NCI-H1048 (cell line): ENCODE measurements around the gene HOXA13.

Source experiments
- DNase-seq: peaks from one replicate; lab custom pipeline; 2025; lab: John Stamatoyannopoulos, UW

Gene HOXA13

DNA sequence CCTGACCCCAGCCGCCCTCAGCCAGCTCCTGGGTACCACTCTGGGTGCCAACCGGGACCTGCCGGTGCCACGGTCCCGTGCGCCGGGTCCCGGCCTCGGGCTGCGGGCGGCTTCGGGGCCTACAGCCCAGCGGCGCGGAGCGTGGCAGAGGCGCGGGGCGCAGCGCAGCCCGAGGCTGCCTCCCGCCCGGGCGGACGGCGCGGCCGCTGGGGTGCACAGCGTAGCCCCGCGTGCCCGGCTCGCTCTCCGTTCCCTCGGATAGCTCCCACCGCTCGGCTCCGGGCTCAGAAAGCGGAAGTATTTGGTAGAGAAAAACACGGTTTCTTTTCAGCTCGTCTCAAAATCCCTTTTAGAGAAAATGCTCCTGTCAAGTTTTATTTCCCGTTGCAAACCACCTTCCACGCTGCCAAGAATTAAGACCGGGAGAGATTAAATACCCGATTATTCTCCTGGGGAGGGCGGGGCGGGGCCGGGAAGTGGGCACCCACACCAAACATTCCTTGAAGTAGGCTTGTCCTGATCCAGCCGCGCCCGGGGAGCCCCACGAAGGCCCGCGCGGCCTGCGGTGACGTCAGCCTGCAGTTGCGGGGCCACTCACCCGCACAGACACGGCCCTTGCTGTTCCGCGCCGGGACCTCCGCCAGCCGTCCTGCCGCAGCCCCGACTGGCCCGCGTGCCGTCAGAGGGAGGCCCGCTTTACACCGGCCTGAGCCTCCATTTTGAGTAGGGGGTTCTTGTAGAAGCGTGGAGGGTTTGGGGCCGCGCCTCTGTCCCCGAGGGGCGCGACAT is 7.2 kb downstream of the HOXA13 start:
- no peak for DNase-seq

DNA sequence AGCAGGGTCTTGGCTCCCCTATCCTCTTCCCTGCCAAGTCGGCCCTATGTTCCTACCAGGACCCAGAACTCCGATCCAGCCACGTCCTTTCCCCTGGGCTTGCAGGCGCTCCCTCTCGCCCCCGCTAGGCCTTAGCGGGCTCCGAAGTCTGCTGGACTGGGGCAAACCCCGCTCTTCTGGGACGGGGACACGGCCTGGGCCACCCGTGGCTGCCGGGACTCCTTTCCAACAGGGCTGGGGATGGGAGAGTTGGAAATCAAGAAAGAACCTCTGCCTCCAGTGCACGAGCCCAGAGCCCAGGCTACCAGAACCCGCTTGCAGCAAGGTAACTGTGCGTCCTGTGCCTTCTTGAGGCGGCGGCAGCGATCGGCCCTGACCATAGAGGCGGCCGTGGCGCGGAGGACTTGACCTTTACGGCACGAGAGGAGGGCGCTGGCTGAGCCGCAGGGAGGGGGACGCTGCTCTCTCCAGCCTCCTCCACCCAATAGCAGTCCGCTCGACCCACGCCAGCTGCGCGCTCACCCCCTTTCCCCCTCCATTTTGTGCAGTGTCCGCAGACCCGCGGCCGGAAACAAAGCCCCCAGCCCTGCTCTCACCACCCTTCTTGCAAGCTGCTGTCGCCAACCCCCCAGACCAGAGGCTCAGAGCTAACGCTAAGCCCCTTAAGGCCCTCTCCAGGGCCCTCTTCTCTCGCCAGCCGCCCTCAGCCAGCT is 7.9 kb downstream of the HOXA13 start:
- DNase-seq, result no peak

DNA sequence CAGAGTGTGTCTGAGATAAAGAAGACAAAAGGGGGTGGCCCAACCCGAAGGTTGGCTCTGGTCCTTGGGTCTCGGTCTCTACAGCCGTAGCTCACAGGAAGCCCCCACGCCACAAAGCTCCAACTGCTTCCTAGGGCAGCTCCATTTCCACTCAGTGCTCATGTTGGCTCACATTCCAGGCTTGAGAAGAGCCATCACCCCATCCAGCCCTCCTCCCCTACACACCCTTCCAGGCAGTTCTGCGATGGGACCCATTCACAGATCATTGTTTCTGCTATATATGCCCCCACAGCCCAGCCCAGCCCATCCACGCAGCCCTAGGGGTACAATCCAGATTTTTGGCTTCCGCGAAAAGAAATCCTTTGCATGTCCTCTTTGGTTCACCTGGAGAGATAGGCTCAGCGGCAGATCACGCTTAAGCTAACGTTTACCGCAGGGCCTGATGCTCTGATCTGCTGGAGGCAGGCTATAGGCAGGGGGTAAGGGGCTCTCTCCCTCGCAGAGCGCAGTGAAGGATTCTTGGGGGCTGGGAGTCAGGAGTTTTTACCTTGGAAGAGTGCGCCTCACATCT is 8.6 kb downstream of the HOXA13 start:
- no peak for DNase-seq

DNA sequence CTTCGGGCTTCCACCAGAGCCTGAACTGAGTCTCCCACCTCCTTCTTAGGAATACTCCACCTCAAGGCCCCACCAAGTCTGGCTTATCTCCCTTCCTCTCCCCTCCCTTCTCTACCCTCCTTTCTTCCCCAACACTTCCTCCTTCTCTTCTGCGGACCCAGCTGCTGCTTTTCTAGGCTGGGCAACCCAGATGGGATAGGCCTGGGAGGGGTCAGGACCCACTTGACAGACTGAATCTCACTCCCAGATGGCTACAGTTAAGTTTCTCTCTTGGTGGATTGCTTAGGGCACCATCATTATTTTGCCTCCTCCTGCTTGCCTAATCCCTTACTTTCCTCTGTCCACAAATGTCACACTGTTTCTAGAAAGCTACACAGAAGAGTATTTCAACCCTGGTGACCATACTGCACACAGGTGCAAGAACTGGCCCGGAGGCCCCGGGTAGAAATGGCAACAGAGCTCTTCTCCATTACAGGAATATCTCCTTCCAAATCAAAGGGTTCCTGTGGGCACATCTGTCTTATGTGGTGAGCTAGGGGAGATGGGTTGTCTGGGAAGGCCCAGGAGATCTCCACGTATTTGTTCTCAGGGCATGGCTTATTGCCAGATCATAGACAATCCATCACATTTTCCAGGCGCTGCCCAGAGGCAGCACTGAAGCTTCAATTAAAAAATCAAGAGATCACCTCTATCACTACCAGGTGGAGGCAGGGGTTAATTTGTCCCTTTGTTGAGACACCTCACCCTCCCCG is 9.7 kb downstream of the HOXA13 start:
- no peak for DNase-seq

DNA sequence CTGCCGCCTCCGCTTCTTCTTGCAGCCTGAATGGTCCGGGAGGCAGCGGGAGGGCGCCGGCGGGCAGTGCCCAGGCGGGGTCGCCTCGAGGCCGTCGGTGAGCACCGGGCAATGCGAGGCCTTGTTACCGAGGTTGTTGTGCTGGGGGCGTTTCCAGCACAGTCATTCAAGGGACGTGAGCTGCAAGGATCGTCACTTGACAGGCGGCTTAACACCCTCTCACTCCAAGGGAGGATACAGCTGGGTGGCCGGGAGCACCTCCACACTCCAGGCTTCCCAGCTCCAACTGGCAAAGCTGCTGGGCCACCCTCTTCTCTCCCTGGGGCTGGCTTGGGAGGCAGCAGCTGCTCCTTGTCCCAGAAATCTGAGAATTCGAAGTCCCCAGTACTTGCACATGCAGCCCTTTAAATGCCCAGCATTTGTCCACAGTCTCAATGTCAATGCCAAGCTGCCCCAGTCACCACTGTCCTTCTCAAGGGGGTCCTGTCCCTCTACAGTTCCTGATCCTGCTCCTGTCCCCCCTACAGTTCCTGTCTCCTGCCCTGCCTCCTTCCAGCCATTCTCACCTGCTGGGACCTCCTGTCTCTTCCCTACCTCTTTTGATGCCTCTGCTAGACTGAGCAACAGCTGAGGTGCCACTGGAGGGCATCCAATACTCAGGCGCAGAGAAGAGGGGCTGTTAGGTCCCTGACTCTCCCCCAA is 10.4 kb downstream of the HOXA13 start:
- no peak for DNase-seq

DNA sequence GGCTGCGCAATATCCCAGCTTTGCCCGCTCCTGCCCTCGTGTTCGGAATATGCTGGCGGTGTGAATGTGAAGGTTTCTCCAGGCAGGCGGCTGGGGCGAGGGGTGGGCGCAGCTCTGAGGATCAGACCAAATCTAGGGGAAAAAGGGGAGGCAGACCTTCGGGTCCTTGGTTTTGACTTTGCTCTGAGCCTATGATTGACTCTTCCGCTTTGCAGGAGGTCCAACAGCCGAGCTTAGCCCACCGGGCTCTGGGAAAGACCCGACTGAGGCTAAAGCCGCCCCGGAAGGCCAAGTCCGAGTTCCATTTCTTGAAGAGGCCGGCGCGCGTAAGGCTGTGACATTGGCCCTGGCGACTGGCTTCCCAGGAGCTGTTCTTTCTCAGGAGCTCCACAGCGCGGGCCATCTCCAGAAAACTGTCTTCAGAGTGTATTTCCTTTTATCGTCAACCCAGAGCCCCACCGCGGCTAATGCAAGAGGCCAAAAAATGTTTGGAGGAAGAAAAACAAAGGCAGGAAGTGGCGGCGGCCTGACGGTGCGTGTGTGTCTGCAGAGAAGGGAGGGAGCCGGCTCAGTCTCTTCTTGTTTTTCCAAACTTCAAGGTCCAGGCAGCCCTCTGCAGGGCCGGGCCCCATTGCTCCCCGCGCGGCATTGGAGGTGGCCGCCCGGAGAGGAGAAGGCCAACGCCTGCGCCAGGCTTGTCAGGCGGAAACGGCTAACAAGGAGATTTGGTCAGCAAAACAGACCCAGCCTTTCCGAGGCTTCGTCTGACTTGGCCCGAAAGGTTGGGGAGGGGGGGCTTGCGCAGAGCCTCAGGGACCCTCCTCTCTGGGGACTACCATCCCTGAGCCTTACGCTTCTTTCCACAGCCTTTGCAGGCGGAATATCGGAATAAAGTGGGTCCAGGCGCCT is 11.3 kb downstream of the HOXA13 start:
- DNase-seq, result no peak

DNA sequence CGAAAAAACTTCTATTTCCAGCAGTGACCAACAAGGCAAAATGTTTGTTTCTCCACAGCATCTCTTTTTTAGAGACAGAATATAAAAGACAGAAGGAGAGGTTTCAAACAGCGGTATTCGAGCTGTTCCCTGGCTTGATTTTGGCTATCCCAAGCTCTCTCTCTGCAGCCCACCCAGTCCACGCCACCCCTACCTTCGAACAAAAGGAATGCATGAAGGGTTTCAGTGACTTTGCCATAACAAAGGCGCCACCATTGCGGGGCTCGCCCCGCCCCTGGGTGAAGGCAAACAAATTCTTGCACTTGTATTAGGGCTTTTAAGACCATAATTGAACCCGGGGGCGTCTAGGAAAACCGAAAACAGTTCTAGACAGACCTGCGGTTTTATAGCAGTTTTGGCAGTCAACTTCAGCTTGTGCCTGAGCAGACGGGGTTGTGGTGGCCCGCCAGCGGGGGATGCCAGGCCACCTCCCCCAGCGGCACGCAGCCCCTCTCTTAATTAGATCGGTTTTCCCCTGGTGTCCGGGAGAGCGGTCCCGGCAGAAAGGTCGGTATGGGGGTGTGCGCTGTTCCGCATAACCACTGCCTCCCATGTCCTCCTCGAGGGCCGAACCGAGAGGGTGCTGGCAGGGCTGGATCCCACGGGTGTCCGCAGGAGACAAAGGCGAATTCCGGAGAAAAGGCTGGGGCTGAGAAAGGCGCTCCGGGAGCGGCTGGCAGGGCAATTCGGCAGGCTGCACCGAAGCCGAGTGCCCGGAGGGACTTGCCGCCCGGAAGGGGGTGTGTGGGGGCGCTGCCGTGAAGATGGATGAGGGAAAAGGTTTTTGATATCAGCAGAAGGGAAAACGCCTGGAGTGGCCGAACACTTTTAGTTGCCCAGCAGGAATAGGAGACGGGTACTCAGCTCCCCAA is 12.2 kb downstream of the HOXA13 start:
- peak; percentile 58 for DNase-seq

DNA sequence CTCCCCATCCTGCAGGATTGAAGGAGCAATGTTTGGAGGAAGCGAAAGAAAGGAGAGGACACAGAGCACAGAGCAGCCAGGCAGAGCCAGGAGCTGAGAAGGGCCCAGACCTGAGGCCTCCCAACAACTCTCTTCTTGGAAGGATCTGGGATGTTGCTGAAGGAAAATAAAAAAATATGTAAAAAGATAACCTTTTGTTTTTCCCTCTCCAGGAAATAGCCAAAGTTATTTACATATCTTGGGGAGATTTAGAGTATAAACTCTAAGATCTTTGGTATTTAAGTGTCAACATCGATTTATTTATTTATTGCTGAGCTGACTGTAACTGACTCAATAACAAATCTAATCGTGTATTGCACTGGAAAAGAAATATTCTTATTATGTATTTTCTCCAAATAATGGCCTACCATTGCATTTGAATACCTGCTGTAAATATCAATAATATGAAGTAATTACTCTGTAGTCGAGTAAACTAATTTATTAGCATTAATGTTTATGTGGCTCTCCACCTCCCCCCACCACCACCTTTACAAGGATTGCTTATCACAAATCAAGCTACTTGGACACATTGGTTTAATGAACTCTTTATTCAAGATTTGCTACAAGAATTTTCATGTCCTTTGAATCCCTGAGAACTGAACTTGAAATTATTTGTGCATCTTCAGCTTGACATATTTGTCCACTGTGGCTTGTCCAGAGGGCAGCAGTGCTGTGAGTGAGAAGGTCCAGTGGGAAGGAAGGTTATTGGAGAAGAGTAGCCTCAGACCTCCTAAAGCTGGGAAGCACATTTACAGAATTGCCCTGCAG is 13.0 kb downstream of the HOXA13 start:
- DNase-seq, result no peak

DNA sequence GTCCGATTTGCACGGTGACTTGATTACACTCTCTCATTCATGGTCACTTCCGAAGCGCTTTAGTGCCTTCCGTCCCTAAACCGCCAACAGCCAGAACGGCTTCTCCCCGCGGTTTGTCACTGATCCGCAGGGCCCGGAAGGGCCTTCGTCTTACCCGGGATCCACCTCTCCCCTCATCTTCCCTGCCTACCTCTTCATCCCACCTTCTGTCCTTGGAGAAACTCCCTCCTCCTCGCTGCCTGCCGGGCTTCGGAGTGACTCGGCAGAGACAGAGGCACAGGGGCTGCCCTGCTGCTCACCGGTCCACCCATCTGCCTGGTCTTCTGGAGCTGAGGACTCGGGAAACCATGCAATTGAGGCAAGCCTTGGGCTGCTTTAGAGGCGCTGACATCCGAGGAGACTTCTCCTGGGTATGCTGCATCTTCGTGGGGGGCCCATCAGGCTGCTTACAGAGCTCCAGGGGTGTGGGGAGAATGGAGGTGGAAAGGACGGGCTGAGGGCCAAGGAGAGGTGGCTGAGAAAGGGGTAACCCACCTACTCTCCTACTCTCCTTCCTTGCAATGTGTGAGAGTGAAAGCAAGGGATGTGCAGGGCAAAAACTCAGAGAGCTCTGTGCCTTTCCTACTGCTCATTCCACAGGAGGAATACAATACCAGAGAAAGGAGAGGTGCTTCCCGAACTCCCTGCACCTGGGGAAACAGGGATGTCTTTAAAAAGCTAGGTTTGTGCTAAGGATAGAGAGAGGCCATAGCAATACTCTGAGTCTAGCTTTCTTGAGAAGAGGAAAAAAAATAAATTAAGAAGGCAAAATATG is 13.8 kb downstream of the HOXA13 start:
- no peak for DNase-seq

DNA sequence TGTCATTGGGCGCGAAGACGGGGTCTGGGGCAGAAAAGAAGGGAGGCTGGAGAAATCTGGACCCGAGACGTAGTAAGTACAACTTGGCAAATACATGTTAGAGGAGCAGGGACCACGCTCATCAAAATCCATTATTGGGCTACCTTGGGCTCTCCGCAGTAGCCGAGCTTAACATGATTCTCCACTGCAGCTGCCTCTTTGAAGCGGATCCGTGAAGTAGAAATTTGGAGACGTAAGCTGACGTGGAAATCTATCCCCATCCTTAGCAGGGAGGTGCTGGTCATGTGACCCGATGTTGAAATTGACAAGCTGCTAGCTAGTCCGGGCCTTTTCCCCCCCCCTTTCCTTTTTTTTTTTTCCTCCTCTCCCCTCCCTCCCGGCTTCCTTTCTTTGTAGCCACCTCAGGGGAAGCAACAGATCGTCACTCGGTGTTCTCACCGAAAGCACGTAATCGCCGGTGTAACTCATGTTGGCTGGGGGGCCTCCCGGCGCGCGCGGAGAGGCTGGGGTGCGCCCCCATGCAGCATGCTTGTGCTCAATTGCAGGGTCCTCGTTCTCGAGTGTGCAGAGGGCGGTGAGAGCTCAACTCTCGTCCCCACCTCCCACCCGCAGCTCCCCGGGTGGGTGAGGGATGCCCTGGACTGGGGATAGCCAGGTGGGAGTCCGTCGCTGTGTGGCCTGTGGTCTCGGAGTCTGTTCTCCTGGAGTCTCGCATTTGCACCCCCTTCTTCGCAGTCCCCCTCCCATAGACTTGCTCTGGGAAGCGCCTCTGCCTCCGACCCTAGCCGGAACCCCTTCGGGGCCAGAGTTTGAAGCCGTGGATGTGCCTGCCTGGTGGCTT is 14.7 kb downstream of the HOXA13 start, which contains the start of gene HOXA11:
Gene HOXA11 (minus strand): TSS at position 220 of the 841 bp plus-strand sequence. CDS start 88 bp downstream, at position 132.
- no peak for DNase-seq

DNA sequence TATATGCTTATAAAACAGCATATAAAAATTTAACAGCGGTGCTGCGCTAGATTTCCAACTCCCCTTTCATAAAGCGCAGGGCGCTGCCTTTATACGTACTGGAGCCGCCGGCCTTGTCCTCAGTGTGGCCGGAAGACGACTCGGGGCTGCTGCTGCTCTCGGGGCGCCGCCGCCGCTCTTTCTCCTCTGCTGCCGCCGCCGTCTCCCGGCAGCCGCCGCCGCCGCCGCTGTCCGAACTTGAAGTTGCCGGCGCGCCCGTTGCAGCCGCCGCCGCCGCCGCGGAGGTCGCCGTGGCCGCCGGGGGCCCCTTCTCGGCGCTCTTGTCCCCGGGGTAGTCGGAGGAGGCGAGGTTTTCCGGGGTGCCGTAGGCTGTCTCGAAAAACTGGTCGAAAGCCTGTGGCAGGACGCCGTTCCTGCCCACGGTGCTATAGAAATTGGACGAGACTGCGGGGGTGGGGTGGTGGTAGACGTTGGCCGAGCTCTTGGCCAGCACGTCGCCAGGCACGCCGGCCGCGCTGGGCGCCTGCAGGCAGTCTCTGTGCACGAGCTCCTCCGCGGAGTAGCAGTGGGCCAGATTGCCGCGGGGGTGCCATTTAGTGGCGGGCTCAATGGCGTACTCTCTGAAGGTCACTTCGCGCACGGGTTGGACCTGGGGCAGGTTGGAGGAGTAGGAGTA is 15.4 kb downstream of the HOXA13 start:
- DNase-seq, result no peak

DNA sequence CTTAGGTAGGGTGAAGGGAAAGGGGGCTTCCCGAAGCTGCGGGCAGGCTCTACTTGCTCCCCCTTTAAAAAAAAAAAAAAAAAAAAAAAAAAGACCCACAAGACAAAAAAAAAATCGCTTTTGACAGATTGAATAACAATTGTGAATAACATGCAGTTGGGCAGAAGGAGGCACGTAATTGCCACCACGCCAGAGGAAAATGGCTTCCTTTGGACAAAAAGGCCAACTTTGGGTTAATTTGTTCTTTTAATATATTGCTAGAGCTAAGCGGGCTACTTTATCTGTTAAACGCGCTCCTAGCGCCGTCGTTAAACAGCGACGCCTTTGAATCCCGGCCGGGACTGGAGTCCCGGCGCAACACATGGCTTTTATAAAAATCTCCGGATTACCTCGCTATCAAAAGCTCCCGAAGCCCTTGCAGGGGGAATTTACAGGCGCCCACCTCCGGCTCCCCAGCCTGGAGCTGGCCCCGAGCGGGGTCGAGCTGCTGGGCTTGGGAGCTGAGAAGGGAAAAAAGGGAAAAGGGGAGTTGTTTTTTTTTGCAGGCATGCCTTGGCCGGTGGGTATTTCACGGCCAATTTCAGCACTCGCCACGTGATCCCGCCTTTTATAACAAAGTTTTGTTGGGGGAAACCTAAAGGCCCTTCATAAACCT is 16.1 kb downstream of the HOXA13 start:
- no peak for DNase-seq

DNA sequence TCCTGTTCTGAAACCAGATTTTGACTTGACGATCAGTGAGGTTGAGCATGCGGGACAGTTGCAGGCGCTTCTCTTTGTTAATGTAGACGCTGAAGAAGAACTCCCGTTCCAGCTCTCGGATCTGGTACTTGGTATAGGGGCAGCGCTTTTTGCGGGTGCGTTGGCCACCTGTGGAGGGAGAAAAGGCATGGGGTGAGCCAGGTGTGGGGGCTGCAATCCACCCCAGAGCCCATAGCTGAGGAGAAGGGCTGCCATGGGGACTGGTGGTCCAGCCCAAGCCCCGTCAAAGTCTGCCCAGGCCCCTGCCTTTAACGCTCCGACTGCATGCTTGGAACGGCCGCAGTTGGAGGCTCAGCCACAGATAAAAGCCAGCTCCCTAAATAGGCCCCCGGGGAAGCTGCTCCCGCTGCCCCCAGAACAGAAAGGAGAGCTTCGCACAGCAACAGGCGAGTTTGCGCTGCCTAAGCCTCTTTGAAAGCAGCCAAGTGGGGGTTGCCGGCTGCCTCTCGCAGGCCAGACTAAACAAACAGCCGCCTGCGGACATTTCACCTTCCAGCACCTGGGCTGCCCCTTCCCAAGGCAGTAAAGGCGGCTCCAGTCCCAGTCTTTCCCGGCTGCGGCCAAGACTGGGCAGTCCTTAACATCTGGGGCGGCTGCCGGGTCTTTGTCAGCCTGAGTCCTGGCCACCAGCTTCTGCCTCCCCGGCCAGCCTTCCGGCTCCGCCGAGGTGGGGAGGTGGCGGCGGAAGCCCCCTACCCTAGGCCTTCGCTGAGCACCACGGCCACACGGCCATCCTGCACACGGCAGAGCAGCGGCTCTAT is 16.8 kb downstream of the HOXA13 start:
- DNase-seq, result no peak

DNA sequence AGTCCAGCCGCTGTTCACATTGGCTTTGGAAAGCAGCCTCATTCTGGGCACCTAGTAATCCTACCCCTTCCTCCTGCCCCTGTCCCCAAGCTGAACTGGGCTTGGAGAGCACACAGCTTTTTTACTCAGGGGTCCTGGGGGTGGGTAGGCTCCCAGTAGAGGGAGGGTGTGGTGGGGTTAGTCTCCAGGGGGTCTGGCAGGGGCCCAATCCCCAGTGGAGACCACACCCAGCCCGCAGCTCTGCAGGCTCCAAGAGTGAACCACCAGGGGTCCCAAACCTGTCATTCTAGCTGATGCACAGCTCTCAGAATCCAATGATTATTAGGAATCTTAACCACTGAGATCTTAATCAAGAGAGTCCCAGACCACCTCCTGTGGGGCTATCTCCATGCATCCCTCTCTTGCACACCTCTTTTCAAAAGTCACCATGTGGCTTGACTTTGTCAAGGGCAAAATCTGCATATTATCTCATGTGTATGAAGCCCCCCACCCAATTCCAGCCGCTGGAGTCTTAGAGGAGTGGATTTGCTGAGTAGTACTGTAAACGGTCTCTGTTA is 17.5 kb downstream of the HOXA13 start:
- no peak for DNase-seq
